GM19438 (cell line): ENCODE measurements around the gene BRD8.
"Not testable (repeated sequence)": the region's sequence is repeated elsewhere in the genome, so short reads cannot be mapped to it uniquely, and the experiment has no call there.

Experiments
- ATAC-seq: cut with Tn5 transposase; IDR thresholded peaks from one replicate; pipeline ENCODE4 v1.9.1; 2021; ENCODE audit warnings: low read depth; ENCODE audit not compliant: unreplicated experiment

Gene BRD8

GRCh38 chr5:138178516-138179276 lies at the start of gene BRD8, which contains the start of gene KIF20A:
TSS of gene BRD8 (minus strand) at chr5:138178630. CDS start at chr5:138178614, 16 bp downstream.
TSS of gene KIF20A (plus strand) at chr5:138179112. CDS start at chr5:138179681, 569 bp downstream.
- ATAC-seq = peak; percentile 85

- ATAC-seq = no peak
Measured at GRCh38 chr5:138226910-138227309, 48.5 kb upstream of the BRD8 start.

- ATAC-seq = no peak
Measured at GRCh38 chr5:138224712-138225111, 46.3 kb upstream of the BRD8 start.

GRCh38 chr5:138223532-138223931 lies 45.1 kb upstream of the BRD8 start:
- no peak for ATAC-seq

- no peak for ATAC-seq
Measured at GRCh38 chr5:138216799-138217198, 38.4 kb upstream of the BRD8 start.

GRCh38 chr5:138213161-138214029 lies 35.0 kb upstream of the BRD8 start, which contains the start of gene CDC23:
TSS of gene CDC23 (minus strand) at chr5:138213323. CDS start at chr5:138213312, 11 bp downstream.
- peak; percentile 96 for ATAC-seq

GRCh38 chr5:138212828-138213160 lies 34.4 kb upstream of the BRD8 start:
- ATAC-seq = no peak

- no peak for ATAC-seq
Measured at GRCh38 chr5:138210985-138211384, 32.6 kb upstream of the BRD8 start.

- not testable (repeated sequence) for ATAC-seq
Measured at GRCh38 chr5:138193859-138194258, 15.4 kb upstream of the BRD8 start.

- ATAC-seq = no peak
Measured at GRCh38 chr5:138192826-138193225, 14.4 kb upstream of the BRD8 start.

- ATAC-seq = no peak
Measured at GRCh38 chr5:138188626-138189025, 10.2 kb upstream of the BRD8 start.

GRCh38 chr5:138186002-138186447 lies 7.6 kb upstream of the BRD8 start:
- no peak for ATAC-seq

GRCh38 chr5:138182808-138183207 lies 4.4 kb upstream of the BRD8 start:
- ATAC-seq = no peak

GRCh38 chr5:138180841-138181240 lies 2.4 kb upstream of the BRD8 start:
- no peak for ATAC-seq

- ATAC-seq = no peak
Measured at GRCh38 chr5:138180183-138180782, 1.9 kb upstream of the BRD8 start.

- no peak for ATAC-seq
Measured at GRCh38 chr5:138179277-138179857, 937 bp upstream of the BRD8 start.

GRCh38 chr5:138177941-138178515 lies 402 bp downstream of the BRD8 start:
- ATAC-seq = no peak

GRCh38 chr5:138170299-138170698 lies 8.1 kb downstream of the BRD8 start:
- no peak for ATAC-seq

GRCh38 chr5:138169124-138169523 lies 9.3 kb downstream of the BRD8 start:
- no peak for ATAC-seq

GRCh38 chr5:138163721-138164120 lies 14.7 kb downstream of the BRD8 start:
- no peak for ATAC-seq
